Sigmoid colon (tissue), 3 donors: ENCODE data around the gene INF2.

Experiments
- POLR2A ChIP-seq, 2 donors: fragments of 450-650 bp; IDR thresholded peaks; one replicate each; pipeline ENCODE4 v1.6.1; 2016; ENCODE audit warnings: antibody characterized with exemption in 2 of 2, mild to moderate bottlenecking in 2 of 2, moderate library complexity in 2 of 2
- TF ChIP-seq, protein P1 (sequence below), 4 experiments: fragments of 450-650 bp in 3 of 4; fragments of 200-600 bp in 1 of 4; IDR thresholded peaks; one replicate each; pipeline ENCODE4 v1.5.1; 2016 to 2019; ENCODE audit warnings: antibody characterized with exemption in 4 of 4, mild to moderate bottlenecking in 3 of 4, moderate library complexity in 2 of 4

DNA sequence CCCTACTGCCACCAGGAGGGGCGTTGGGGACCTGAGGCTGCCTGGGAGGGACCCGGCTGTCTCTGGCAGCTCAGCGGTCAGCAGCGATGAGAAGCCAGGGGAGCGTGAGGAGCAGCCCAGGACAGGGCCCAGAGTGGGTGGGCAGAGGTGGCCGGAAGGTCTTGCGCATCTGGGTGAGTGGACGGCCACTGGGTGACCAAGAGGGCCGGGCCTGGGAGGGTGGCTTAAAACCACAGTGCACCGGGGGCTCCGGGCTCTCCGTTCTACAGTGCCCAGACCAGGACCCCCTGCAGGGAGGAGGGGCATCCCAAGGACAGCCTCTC is 10.0 kb downstream of the INF2 start:
- TF ChIP-seq, protein P1, sequence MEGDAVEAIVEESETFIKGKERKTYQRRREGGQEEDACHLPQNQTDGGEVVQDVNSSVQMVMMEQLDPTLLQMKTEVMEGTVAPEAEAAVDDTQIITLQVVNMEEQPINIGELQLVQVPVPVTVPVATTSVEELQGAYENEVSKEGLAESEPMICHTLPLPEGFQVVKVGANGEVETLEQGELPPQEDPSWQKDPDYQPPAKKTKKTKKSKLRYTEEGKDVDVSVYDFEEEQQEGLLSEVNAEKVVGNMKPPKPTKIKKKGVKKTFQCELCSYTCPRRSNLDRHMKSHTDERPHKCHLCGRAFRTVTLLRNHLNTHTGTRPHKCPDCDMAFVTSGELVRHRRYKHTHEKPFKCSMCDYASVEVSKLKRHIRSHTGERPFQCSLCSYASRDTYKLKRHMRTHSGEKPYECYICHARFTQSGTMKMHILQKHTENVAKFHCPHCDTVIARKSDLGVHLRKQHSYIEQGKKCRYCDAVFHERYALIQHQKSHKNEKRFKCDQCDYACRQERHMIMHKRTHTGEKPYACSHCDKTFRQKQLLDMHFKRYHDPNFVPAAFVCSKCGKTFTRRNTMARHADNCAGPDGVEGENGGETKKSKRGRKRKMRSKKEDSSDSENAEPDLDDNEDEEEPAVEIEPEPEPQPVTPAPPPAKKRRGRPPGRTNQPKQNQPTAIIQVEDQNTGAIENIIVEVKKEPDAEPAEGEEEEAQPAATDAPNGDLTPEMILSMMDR (IDR thresholded peaks at IDR 0.05): no peak
- TF ChIP-seq POLR2A (IDR thresholded peaks at IDR 0.05): no peak
